Hematopoietic multipotent progenitor cell treated with erythropoietin and hydrocortisone succinate and interleukin-3 and kit ligand, for 8 days (in vitro differentiated cells): ENCODE results near the gene FAF1.
"Not testable (repeated sequence)": the region's sequence is repeated elsewhere in the genome, so short reads cannot be mapped to it uniquely, and the experiment has no call there.

ENCODE experiments used
- DNase-seq: peaks from one replicate; pipeline ENCODE4 v3.0.0-alpha.2; 2015

The FAF1 gene

GRCh38 chr1:50833216-50833615, 126.9 kb downstream of the FAF1 start:
- no peak for DNase-seq

GRCh38 chr1:50832167-50832566, 127.9 kb downstream of the FAF1 start:
- DNase-seq, result no peak

- no peak for DNase-seq
Observed at GRCh38 chr1:50831300-50832061, 128.6 kb downstream of the FAF1 start.

GRCh38 chr1:50830621-50831020, 129.4 kb downstream of the FAF1 start:
- DNase-seq, result no peak

GRCh38 chr1:50829014-50829958, 130.8 kb downstream of the FAF1 start:
- DNase-seq, result no peak

GRCh38 chr1:50827546-50827945, 132.5 kb downstream of the FAF1 start:
- no peak for DNase-seq

GRCh38 chr1:50826792-50827191, 133.3 kb downstream of the FAF1 start:
- DNase-seq, result not testable (repeated sequence)

GRCh38 chr1:50822035-50822776, 137.9 kb downstream of the FAF1 start:
- DNase-seq, result no peak

GRCh38 chr1:50820545-50820944, 139.5 kb downstream of the FAF1 start:
- no peak for DNase-seq

- DNase-seq, result no peak
Observed at GRCh38 chr1:50812346-50812745, 147.7 kb downstream of the FAF1 start.

- no peak for DNase-seq
Observed at GRCh38 chr1:50808296-50808695, 151.8 kb downstream of the FAF1 start.

- peak; percentile 49 for DNase-seq
Observed at GRCh38 chr1:50796272-50796671, 163.8 kb downstream of the FAF1 start.

- DNase-seq, result no peak
Observed at GRCh38 chr1:50793521-50793920, 166.5 kb downstream of the FAF1 start.

GRCh38 chr1:50787266-50787665, 172.8 kb downstream of the FAF1 start:
- DNase-seq, result no peak

- no peak for DNase-seq
Observed at GRCh38 chr1:50783286-50783685, 176.8 kb downstream of the FAF1 start.

GRCh38 chr1:50780797-50781196, 179.3 kb downstream of the FAF1 start:
- no peak for DNase-seq

GRCh38 chr1:50779801-50780200, 180.3 kb downstream of the FAF1 start:
- no peak for DNase-seq

GRCh38 chr1:50775740-50776139, 184.3 kb downstream of the FAF1 start:
- no peak for DNase-seq

- peak; percentile 77 for DNase-seq
Observed at GRCh38 chr1:50774759-50775351, 185.2 kb downstream of the FAF1 start.

GRCh38 chr1:50766688-50767087, 193.4 kb downstream of the FAF1 start:
- no peak for DNase-seq

- DNase-seq, result not testable (repeated sequence)
Observed at GRCh38 chr1:50756543-50756942, 203.5 kb downstream of the FAF1 start.

GRCh38 chr1:50754764-50755163, 205.3 kb downstream of the FAF1 start:
- DNase-seq, result peak; percentile 4
